Measurements from ENCODE around the gene QKI.

- TF ChIP-seq GATA3 (IDR thresholded peaks at IDR 0.05; ENCODE audit: low read depth, low read length) = no peak
- no peak for TF ChIP-seq GATA2 (IDR thresholded peaks at IDR 0.05; ENCODE audit: low read depth, low read length)
These were observed 44.7 kb upstream of the QKI start for GRCh38 chr6:163369628-163370365.

Measured in SH-SY5Y (cell line).